Stimulated activated CD4-positive, alpha-beta T cell treated with anti-CD3 and anti-CD28 coated beads, TNF-alpha, amount 100 ng/mL, for 1 hour (primary cell): ENCODE measurements around the gene TUBGCP2.
"Not testable (repeated sequence)": the region's sequence is repeated elsewhere in the genome, so short reads cannot be mapped to it uniquely, and the experiment has no call there.

Experiments
- DNase-seq, 3 donors: peaks; one replicate each; pipeline ENCODE4 v3.0.0-alpha.2; 2020; ENCODE audit warnings: low read depth in 3 of 3, low spot score in 1 of 3

Gene TUBGCP2

GRCh38 chr10:133249975-133250754 lies 58.5 kb downstream of the TUBGCP2 start:
- DNase-seq, result no peak

- DNase-seq, result no peak
Measured at GRCh38 chr10:133249094-133249780, 59.4 kb downstream of the TUBGCP2 start.

- DNase-seq, result no peak
Measured at GRCh38 chr10:133248334-133248715, 60.3 kb downstream of the TUBGCP2 start.

- DNase-seq, result no peak
Measured at GRCh38 chr10:133247681-133248333, 60.9 kb downstream of the TUBGCP2 start.

GRCh38 chr10:133246236-133246626 lies 62.4 kb downstream of the TUBGCP2 start:
- DNase-seq, result no peak

- DNase-seq, result no peak
Measured at GRCh38 chr10:133245439-133246235, 63.0 kb downstream of the TUBGCP2 start.

GRCh38 chr10:133243593-133243992 lies 65.1 kb downstream of the TUBGCP2 start:
- DNase-seq, result no peak

GRCh38 chr10:133242611-133243356 lies 65.9 kb downstream of the TUBGCP2 start:
- no peak for DNase-seq

DNA sequence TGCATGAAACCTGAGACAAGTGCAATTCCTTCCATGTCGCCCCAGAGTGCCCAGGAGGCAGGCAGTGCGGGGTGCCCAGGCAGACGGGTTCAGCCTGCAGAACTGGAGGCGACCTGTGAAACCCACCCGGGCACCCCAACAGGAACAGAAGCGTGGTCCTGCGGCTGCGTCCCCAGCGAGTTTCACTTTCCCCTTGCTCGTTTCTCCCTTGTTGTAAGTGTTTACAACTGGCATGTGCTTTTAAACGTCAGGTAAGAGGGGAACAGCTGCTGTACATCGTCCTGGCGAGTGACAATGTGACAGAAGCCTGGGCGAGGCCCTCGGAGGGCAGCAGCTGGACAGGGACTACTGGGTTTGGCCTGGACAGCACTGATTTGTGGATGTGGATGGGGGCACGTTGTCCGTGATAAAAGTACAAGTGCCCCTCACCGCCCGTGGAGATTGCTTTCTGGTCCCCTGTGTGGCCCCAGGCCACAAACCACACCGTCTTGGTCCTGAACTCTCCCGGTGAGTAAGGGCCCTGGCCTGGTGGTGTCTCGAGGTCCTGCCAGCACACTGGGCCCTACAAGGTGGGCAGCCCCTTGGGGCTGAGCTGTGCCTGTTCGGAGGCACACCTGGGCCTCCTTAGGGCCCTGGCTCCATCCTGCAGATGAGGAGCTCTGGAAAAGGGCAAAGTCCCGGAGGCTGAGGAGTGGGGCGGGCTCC lies 67.0 kb downstream of the TUBGCP2 start:
- DNase-seq, result no peak

DNA sequence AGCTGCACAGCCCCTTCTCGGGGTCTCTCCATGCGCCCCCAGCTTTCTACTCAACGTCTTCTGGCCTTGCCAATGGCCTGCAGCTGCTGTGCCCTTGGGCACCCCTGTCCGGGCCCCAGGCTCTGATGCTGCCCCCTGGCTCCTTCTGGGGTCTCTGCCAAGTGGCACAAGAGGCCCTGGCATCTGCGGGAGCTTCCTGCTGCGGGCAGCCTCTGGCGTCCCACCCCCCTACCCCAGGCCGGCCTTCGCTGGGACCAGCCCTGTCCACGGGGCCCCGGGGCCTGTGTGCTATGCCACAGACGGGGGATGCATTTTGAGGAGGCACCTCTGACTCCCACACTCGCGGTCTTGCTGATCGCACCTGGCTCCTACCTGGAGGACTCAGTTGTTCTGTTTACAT lies 68.7 kb downstream of the TUBGCP2 start:
- DNase-seq, result no peak

DNA sequence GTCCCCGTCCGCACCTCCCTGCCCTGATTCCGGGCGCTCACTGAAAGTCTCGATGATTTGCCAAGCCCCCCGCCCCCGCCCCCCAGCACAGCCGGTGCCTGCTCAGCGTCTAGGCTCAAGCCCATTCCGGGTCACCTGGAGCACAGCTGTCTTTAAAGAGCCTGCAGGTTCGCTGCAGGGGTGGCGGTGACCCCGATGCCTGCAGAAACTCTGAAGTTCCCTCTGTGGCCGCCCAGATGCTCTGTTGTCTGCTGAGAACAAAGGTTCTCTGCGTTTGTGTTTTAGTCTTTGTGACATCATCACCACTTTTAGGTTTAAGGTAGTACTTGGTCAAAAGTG lies 70.2 kb downstream of the TUBGCP2 start:
- no peak for DNase-seq

DNA sequence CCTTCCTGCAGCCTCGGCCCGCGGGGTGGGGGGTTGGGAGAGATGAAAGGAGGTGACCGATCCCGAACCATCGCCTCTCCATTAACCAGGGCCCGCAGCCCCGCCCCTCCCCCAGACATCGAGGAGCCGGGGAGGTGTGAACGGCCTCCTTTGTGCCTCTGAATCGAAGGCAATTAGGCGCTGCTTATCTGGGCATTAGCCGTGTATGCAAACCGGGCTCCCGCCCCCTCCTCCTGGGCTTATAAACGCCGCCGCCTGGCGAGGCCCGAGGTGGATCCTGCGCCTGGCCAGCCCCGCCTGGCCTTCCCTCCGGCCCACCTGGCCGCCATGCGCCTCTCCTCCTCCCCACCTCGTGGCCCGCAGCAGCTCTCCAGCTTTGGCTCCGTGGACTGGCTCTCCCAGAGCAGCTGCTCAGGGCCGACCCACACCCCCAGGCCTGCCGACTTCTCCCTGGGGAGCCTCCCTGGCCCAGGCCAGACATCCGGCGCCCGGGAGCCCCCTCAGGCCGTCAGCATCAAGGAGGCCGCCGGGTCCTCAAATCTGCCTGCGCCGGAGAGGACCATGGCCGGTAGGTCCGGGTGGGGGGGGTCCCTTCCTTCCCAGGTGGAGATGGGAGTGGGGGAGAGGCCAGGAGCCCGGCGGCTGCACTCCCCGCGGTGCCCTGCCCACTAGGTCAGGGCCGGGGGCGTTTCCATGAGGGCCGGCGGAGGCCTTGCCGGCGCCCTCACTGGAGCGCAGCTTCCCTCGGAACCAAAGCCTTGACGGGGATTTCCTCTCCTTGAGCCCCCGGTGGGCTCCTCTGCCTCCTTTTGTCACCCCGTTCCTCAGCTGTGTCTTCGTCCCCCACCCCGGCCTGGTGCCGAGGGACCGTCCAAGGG lies 70.8 kb downstream of the TUBGCP2 start, which contains the start of gene VENTX:
Gene VENTX (plus strand): TSS at position 268 of the 878 bp plus-strand sequence. CDS start 60 bp downstream, at position 328.
- no peak for DNase-seq

DNA sequence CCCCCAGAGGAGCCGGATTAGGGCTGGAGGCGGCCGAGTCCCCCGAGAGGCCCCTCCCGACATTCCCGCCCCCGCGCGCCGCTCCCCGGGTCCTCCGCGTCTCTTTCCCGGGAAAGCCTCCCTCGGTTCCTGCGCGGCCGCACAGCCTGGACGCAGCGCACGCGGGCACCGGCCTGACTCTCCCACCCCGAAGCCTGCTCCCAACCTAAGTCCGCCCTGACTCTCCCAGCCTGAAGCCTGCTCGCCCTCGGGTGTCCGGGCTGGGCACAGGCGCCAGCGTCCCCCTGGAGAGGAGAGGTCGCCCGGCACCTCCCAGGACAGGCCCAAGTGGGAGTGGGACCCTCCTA lies 71.5 kb downstream of the TUBGCP2 start:
- DNase-seq, result no peak

GRCh38 chr10:133236401-133237240 lies 72.1 kb downstream of the TUBGCP2 start:
- no peak for DNase-seq

DNA sequence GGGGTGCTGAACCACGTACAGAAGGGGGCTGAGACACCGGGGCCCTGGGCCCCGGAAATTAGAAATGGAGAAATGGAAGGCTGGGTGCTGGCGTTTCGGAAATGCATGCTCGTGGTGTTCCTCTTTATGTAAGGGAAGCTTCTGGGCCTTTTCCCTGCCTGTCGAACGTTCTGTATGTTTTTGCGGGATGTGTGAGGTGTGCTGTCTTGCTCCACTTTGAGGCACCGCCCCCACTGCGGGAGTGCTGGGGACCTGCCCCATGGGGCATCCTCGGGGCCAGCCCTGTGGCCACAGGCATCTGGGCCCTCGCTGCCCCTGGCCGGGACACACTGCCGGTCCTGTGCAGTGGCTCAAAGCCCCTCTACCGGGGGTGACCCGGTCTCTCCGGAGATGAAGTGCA lies 72.7 kb downstream of the TUBGCP2 start:
- DNase-seq, result no peak

DNA sequence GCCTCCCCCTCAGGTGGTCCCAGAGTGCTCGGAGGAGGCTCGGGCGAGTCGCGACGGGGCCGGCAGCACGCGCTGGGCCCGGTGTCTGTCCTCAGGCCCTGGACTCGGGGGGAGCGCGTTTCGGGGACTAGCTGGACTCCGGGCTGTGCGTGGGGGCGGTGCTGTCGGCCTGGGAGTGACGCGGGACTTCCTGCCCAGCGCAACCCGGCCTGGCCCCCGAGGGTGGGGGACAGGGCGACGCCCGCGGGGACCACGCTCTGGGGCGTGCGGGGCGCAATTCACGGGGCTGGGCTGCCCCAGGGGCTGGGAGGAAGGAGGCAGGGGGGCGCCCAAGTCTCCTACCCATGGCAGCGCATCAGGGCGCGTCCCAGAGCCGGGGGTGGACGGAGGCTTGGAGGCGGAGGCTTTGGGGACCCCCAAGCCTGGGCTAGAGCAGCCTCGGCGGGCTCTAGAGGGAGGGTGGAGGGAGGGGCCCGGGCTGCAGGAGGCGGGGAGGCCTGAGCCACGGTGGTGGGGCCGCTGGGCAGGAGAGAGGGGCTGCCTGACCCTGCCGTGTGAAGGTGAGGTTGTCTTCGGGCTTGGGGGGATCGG lies 73.3 kb downstream of the TUBGCP2 start:
- DNase-seq, result no peak

DNA sequence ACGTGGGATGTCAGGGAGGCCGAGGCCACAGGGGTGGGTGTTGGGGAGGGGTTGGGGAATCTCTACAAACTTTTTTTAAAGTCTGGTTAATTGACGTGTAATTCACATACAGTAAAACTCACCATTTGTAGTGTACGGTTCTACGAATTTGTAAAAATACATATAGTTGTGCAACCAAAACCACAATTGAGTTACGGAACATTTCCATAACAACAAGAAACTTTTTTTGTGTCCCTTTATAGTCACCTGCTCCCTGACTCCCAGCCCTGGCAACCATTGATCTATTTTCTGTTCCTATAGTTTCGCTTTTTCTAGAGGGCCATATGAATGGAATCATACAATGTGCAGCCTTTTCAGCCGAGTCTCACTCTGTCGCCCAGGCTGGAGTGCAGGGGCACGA lies 73.9 kb downstream of the TUBGCP2 start:
- not testable (repeated sequence) for DNase-seq
